BLaER1 (cell line): ENCODE results near the gene SIGLEC8.

Source experiments
- H3K27ac ChIP-seq: shearing (Covaris generic); formaldehyde crosslinking; 2 replicates; pipeline ENCODE4 v1.8.1; 2022
- H3K27me3 ChIP-seq: shearing (Covaris generic); formaldehyde crosslinking; 2 replicates; pipeline ENCODE4 v1.8.1; 2022
- H3K36me3 ChIP-seq: shearing (Covaris generic); formaldehyde crosslinking; 2 replicates; pipeline ENCODE4 v1.8.1; 2022
- H3K4me1 ChIP-seq: shearing (Covaris generic); formaldehyde crosslinking; 2 replicates; pipeline ENCODE4 v1.8.1; 2022
- H3K4me2 ChIP-seq: shearing (Covaris generic); formaldehyde crosslinking; 2 replicates; pipeline ENCODE4 v1.8.1; 2022
- H3K4me3 ChIP-seq: shearing (Covaris generic); formaldehyde crosslinking; 2 replicates; pipeline ENCODE4 v1.8.1; 2022
- H3K9ac ChIP-seq: shearing (Covaris generic); formaldehyde crosslinking; 2 replicates; pipeline ENCODE4 v1.8.1; 2022
- H3K9me3 ChIP-seq: shearing (Covaris generic); formaldehyde crosslinking; 2 replicates; pipeline ENCODE4 v1.8.1; 2022
- H4K20me1 ChIP-seq: shearing (Covaris generic); formaldehyde crosslinking; 2 replicates; pipeline ENCODE4 v1.8.1; 2022
- Cebpa-rat ChIP-seq: shearing (Covaris generic); IDR thresholded peaks from 2 replicates; pipeline ENCODE4 v1.8.1; 2022

Gene SIGLEC8

DNA sequence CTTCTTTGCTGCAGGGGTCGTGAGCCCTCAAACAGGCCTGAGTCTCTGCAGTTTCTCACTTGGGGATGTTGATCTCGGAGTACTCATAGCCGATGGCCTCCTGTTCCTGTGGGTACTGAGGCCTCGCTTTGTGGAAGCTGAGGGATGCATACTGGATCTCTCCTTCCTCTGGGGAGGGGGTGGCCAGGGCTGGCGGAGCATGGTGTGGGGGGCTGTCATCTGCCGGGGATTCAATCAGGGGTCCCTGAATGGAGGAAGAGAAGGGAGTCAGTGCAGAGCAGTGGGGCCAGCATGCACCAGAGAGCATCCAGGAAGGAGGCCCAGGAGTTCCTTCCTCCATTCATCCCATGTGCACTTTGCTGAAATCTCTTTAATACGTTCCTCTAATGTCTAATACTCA is 33.3 kb upstream of the SIGLEC8 start:
- no peak overlapping the region for H3K4me2 ChIP-seq
- H3K4me1 ChIP-seq: no peaks in the 10 kb centered on the region
- no peak overlapping the region for H3K9ac ChIP-seq
- H3K27me3 ChIP-seq: no peaks in the 10 kb centered on the region
- no peak overlapping the region for H3K27ac ChIP-seq
- H3K9me3 ChIP-seq: no peaks in the 10 kb centered on the region
- H3K36me3 ChIP-seq: no peaks in the 10 kb centered on the region
- H4K20me1 ChIP-seq: no peaks in the 10 kb centered on the region
- no peak overlapping the region for H3K4me3 ChIP-seq
- no peak for TF ChIP-seq Cebpa-rat

DNA sequence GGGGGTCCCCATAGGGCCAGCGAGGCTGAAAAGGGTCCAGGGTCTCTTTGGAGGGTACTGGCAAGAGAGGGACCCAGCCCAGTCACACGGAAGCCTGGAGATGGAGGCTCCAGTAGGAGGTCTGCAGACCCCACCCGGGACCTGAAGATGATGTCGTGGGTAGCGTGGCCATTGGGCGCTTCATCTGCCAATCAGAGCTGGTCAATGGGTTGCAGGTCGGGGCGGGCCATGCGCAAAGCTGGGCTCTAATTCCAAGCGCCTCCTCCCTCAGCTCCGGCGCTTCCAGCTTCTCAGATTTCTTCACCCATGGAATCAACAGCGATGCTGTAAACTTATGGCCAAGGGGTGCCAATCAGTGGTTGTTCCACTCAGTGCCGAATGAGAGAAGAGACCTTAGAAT is 32.4 kb upstream of the SIGLEC8 start:
- no peak overlapping the region for H3K4me2 ChIP-seq
- H3K4me3 ChIP-seq: no peak overlapping the region
- no peak overlapping the region for H3K27ac ChIP-seq
- H3K27me3 ChIP-seq: no peaks in the 10 kb centered on the region
- H3K4me1 ChIP-seq: no peaks in the 10 kb centered on the region
- no peaks in the 10 kb centered on the region for H4K20me1 ChIP-seq
- no peaks in the 10 kb centered on the region for H3K9me3 ChIP-seq
- no peak overlapping the region for H3K9ac ChIP-seq
- no peak for TF ChIP-seq Cebpa-rat
- no peaks in the 10 kb centered on the region for H3K36me3 ChIP-seq

DNA sequence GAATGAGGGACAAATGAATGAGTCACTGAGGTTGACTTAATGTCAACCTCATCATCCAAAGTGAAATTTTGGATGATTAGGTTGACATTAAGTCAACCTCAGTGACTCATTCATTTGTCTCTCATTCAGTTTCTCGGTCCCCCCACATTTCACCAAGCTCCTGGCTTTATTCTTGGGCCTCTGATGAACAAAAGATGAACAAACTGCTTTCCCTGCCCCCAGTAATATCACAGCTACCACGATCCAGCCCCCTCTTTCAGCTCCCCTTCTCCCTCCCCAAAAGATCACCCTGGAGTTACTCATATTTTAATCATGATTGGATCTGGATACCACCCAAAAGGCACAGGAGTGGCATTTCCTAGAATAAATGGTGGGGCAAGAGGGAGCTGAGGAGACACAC is 30.9 kb upstream of the SIGLEC8 start:
- H4K20me1 ChIP-seq: no peaks in the 10 kb centered on the region
- H3K4me2 ChIP-seq: no peak overlapping the region
- no peaks in the 10 kb centered on the region for H3K4me1 ChIP-seq
- H3K9me3 ChIP-seq: no peaks in the 10 kb centered on the region
- H3K27me3 ChIP-seq: no peaks in the 10 kb centered on the region
- H3K9ac ChIP-seq: no peak overlapping the region
- no peak for TF ChIP-seq Cebpa-rat
- no peak overlapping the region for H3K4me3 ChIP-seq
- H3K36me3 ChIP-seq: no peaks in the 10 kb centered on the region
- H3K27ac ChIP-seq: no peak overlapping the region

DNA sequence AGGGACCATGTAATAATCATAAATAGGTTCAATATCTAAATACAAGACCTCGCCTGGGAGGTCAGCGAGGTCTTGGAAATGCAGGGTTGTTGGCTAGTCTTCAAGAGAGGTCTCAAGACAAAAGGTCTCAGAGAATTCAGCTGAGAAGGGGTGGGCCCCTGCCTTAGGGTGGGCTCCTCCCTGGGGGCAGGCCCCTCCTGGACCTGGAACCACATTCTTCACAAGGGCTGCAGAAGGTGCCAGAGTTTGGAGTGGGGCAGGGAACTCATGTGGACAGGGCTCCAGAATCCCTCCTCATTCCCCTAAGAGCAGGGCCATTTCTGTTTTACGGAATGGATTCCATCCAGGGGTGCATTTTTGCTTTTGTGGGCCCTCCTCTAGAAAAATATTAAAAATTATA is 30.2 kb upstream of the SIGLEC8 start:
- Histone ChIP-seq H3K4me2 (no peak overlapping the region), H3K4me1 (no peaks in the 10 kb centered on the region), H3K27ac (no peak overlapping the region), H3K9me3 (no peaks in the 10 kb centered on the region), H3K36me3 (no peaks in the 10 kb centered on the region), H3K9ac (no peak overlapping the region), H4K20me1 (no peaks in the 10 kb centered on the region), H3K27me3 (no peaks in the 10 kb centered on the region), H3K4me3 (no peak overlapping the region)
- no peak for TF ChIP-seq Cebpa-rat

DNA sequence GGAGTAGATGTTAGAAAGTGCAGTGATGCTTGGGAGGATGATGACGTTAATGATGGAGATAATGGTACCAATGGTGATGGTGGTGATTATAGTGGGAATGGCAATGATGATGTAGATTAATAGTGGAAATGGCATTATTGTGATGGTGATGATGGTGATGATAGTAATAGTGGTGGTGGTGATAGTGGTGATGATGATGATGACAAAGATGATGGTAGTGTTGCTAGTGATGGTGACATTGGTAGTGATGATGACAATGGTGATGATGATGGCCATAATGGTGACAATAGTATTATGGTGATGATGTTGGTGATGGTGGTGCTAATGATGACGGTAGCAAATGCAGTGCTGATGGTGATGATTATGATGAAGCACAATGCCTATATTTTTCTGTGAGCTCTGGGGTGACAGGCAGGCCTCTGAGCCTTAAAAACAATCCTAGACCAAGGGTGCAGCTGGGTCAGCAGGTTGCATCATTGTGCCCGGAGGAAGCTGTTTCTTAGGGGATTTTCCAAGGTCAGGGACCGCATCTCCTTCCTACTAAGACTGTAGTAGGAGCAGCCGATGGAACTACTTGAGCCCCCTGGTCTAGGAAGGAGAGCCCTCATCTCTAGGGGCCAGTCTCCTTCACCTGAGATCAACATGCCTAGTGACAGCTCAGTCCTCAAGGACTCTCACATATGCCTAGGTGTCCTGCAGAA is 27.9 kb upstream of the SIGLEC8 start:
- H3K4me2 ChIP-seq: no peak overlapping the region
- no peak overlapping the region for H3K27ac ChIP-seq
- H3K9me3 ChIP-seq: no peaks in the 10 kb centered on the region
- H3K36me3 ChIP-seq: no peaks in the 10 kb centered on the region
- no peaks in the 10 kb centered on the region for H4K20me1 ChIP-seq
- no peak overlapping the region for H3K9ac ChIP-seq
- no peaks in the 10 kb centered on the region for H3K27me3 ChIP-seq
- no peaks in the 10 kb centered on the region for H3K4me1 ChIP-seq
- H3K4me3 ChIP-seq: no peak overlapping the region
- TF ChIP-seq Cebpa-rat: no peak

DNA sequence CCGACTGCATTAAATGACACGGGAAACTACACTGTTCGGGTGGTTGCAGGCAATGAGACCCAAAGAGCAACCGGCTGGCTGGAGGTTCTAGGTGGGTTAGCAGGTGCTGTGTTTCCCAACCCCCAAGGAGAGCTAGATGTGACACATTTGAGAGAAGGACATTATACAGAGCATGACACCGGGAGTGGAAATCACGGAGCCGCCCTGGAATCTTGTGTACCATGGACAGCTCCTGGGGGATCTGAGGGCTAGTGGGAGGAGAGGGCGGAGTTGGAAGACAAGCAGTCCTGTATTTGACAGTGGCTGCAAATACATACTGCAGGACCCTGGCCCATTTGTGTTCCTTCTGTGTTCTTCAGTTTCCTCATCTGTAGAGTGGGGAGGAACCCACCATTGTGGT is 22.3 kb upstream of the SIGLEC8 start:
- H3K36me3 ChIP-seq: no peaks in the 10 kb centered on the region
- H3K4me2 ChIP-seq: no peak overlapping the region
- no peaks in the 10 kb centered on the region for H3K9me3 ChIP-seq
- H3K4me1 ChIP-seq: no peaks in the 10 kb centered on the region
- H3K27me3 ChIP-seq: no peaks in the 10 kb centered on the region
- H3K4me3 ChIP-seq: no peak overlapping the region
- H3K9ac ChIP-seq: no peak overlapping the region
- no peak overlapping the region for H3K27ac ChIP-seq
- no peak for TF ChIP-seq Cebpa-rat
- H4K20me1 ChIP-seq: no peaks in the 10 kb centered on the region

DNA sequence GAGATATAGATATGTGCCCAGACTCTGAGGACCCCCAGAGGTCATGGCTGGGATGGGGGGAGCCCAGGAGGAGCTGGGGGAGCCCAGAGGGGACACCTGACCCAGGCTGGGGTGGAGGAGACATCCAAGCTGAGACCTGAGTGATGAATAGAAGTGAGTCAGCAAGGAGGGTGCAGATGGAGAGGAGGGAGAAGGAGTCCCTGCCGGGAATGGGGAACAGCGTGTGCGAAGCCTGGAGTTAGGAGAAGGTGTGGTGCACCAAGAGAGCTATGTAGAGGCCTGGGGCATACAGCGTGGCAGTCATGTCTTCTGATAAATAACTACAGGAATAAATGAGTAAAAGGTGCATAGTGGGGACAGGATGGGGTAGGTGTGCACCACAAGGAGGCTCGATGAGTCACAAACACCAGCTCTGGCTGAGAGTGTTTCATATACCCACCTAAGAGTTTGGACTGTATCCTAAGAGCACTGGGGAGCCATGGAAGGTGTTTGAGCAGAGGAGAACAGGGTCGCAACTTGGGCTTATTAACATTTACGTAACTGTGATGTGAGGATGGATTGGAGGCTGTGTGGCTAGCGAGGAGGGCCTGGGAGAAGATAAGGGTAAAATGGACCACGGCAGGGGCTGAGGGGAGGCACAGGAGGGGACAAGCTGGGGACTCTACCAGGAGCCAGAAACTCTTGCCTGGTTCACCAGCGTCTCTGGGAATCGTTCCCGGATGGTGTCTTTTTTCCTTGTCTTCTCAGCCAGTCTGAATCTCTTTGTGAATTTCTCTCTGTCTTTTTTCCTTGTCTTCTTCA is 21.5 kb upstream of the SIGLEC8 start:
- Histone ChIP-seq H4K20me1 (no peaks in the 10 kb centered on the region), H3K4me3 (no peak overlapping the region), H3K9me3 (no peaks in the 10 kb centered on the region), H3K4me2 (no peak overlapping the region), H3K4me1 (no peaks in the 10 kb centered on the region), H3K27ac (no peak overlapping the region), H3K27me3 (no peaks in the 10 kb centered on the region), H3K9ac (no peak overlapping the region), H3K36me3 (no peaks in the 10 kb centered on the region)
- TF ChIP-seq Cebpa-rat: no peak

DNA sequence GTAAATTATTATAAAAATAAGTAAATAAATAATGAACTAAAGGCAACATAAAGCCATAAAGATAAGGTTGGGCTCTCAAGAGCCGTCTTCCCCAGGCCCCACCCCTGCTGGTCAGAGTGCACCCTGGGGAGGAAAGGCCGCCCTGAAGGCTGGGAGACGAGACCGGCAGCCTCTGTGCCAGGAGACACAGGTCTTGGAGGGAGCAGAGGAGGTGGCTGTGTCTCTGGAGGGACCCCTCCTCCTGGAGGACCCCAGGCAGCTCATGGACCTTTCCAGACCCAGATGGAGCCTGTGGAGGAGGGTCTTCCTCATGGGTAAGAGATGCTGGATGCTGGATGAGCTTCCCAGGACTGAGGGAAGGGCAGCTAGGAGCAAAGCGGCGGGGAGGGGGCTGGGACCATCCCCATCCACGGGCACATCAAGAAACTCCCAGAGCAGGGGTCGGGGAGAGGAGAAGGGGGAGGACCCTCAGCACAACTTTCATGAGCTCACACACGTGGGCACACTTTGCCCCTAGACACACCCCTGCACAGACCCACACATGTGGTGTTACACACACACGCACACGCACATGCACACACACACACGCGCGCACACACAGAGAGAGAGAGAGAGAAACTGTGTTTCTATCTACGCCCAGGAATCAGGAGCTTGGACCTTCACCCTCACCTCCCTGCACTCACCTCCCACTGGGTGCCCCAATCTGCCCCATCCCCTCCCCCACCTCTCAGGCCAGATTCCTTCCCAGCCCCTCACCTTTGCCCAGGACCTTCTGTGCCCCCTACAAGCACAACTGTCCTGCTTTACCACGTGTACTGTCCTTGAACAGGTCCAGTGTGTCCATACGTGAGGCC is 20.4 kb upstream of the SIGLEC8 start, which contains the start of gene CEACAM18:
TSS of gene CEACAM18 (plus strand) at position 159 of the 854 bp plus-strand sequence.
- H4K20me1 ChIP-seq: no peaks in the 10 kb centered on the region
- no peak within 1 kb of the TSS for H3K27ac ChIP-seq
- no peaks in the 10 kb centered on the region for H3K27me3 ChIP-seq
- no peaks in the 10 kb centered on the region for H3K4me1 ChIP-seq
- H3K4me3 ChIP-seq: no peak within 1 kb of the TSS
- H3K9me3 ChIP-seq: no peaks in the 10 kb centered on the region
- H3K4me2 ChIP-seq: no peak within 1 kb of the TSS
- H3K9ac ChIP-seq: no peak within 1 kb of the TSS
- TF ChIP-seq Cebpa-rat: no peak
- H3K36me3 ChIP-seq: no peaks in the 10 kb centered on the region

DNA sequence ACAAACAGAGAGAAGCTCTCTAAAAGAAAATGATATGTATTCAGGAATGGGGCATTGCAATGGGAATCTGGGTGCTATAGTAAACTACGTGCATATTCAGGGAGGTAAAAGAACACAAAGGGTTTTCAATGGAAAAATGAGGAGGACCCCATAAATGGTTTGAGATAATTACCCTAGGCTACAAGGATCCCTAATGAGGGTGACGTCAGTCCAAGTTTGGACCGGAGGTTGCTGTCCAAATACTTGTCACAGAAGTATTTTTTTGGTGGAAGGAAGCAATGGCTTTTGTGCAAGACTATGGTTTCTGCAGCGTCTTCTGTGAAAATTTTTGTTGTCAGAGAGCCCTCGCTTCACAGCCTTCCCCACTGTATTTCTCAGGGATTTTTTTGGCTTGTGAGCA is 19.1 kb upstream of the SIGLEC8 start:
- H3K4me1 ChIP-seq: no peaks in the 10 kb centered on the region
- no peak overlapping the region for H3K4me3 ChIP-seq
- H3K27ac ChIP-seq: no peak overlapping the region
- no peak overlapping the region for H3K9ac ChIP-seq
- H3K9me3 ChIP-seq: no peaks in the 10 kb centered on the region
- no peaks in the 10 kb centered on the region for H4K20me1 ChIP-seq
- no peak overlapping the region for H3K4me2 ChIP-seq
- no peak for TF ChIP-seq Cebpa-rat
- H3K36me3 ChIP-seq: no peaks in the 10 kb centered on the region
- no peaks in the 10 kb centered on the region for H3K27me3 ChIP-seq

DNA sequence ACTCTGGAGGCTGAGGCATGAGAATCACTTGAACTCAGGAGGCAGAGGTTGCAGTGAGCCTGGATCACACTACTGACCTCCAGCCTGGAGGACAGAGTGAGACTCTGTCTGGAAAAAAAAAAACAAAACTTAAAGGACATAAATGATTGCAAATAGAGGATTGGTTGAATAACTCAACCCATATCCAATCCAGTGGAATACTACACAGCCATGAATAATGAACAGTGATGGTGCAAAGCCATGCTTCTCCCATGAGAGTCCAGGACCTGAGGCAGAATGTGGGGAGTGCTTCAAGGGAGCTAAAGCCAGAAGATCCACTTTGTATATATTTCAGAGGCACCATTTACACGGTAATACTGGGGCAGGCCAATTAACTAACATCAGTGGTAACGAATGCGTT is 17.9 kb upstream of the SIGLEC8 start:
- no peaks in the 10 kb centered on the region for H3K27me3 ChIP-seq
- no peak for TF ChIP-seq Cebpa-rat

More for the DNA sequence above, 17.9 kb upstream of the SIGLEC8 start:
- Histone ChIP-seq H3K4me3 (no peak overlapping the region), H3K4me1 (no peaks in the 10 kb centered on the region), H3K9ac (no peak overlapping the region), H4K20me1 (no peaks in the 10 kb centered on the region), H3K27ac (no peak overlapping the region), H3K36me3 (no peaks in the 10 kb centered on the region), H3K4me2 (no peak overlapping the region), H3K9me3 (no peaks in the 10 kb centered on the region)
